Neural cell (in vitro differentiated cells): ENCODE measurements around the gene AMFR. TPM values are rescaled to one million over a fixed set of nuclear protein-coding genes. Genes with fewer than 3 reads are reported as not detected.
A peak's percentile ranks its signal among the peaks of the same experiment; 100 is the strongest.

Experiments used
- H2AFZ ChIP-seq: fragments of 200-600, 300-800 bp; sonication (generic), shearing (Covaris generic); 2 replicates; pipeline ENCODE4 v1.6.0; 2014; ENCODE audit warnings: low read depth, mild to moderate bottlenecking, antibody characterized with exemption, low read length, moderate library complexity
- H3F3A ChIP-seq: fragments of 200-600 bp; shearing (Covaris generic); 2 replicates; pipeline ENCODE4 v1.6.1; 2016; ENCODE audit warnings: mild to moderate bottlenecking, moderate library complexity, mixed read lengths, antibody characterized with exemption, low read length; ENCODE audit not compliant: insufficient read depth, poor library complexity, severe bottlenecking
- H3K27ac ChIP-seq: fragments of 200-600, 300-800 bp; sonication (generic), shearing (Covaris generic); 2 replicates; pipeline ENCODE4 v1.5.1; 2014; ENCODE audit warnings: mild to moderate bottlenecking, low read length, moderate library complexity
- H3K27me3 ChIP-seq: fragments of 300-800, 200-600 bp; sonication (generic), shearing (Covaris generic); 2 replicates; pipeline ENCODE4 v1.6.0; 2014; ENCODE audit warnings: mild to moderate bottlenecking, low read depth, low read length, moderate library complexity; ENCODE audit not compliant: insufficient read depth
- H3K36me3 ChIP-seq: fragments of 300-800, 200-600 bp; sonication (generic), shearing (Covaris generic); 2 replicates; pipeline ENCODE4 v1.5.1; 2014; ENCODE audit warnings: mild to moderate bottlenecking, antibody characterized with exemption, low read length, moderate library complexity; ENCODE audit not compliant: insufficient read depth
- H3K4me2 ChIP-seq: fragments of 300-800, 200-600 bp; sonication (generic), shearing (Covaris generic); 2 replicates; pipeline ENCODE4 v1.6.0; 2014; ENCODE audit warnings: mild to moderate bottlenecking, low read length
- H3K4me3 ChIP-seq: fragments of 300-800, 200-600 bp; sonication (generic), shearing (Covaris generic); 2 replicates; pipeline ENCODE4 v1.5.1; 2014; ENCODE audit warnings: mild to moderate bottlenecking, low read length, moderate library complexity
- H3K79me2 ChIP-seq: fragments of 200-600 bp; shearing (Covaris generic); replicated peaks from 2 replicates; pipeline ENCODE4 v1.6.0; 2014; ENCODE audit warnings: mild to moderate bottlenecking, low read length, moderate library complexity; ENCODE audit not compliant: insufficient read depth
- H3K9ac ChIP-seq: fragments of 300-800, 200-600 bp; sonication (generic), shearing (Covaris generic); 2 replicates; pipeline ENCODE4 v1.6.1; 2016; ENCODE audit warnings: mild to moderate bottlenecking, low read length, mixed read lengths
- H3K9me2 ChIP-seq: fragments of 200-600 bp; shearing (Covaris generic); 2 replicates; pipeline ENCODE4 v1.6.1; 2016; ENCODE audit warnings: mild to moderate bottlenecking, low read length, mixed read lengths; ENCODE audit not compliant: insufficient read depth
- H3K9me3 ChIP-seq: fragments of 200-600, 300-800 bp; sonication (generic), shearing (Covaris generic); 2 replicates; pipeline ENCODE4 v1.6.1; 2016; ENCODE audit warnings: mild to moderate bottlenecking, mixed run types, low read length, moderate library complexity, mixed read lengths
- H4K20me1 ChIP-seq: fragments of 200-600 bp; shearing (Covaris generic); 2 replicates; pipeline ENCODE4 v1.6.1; 2016; ENCODE audit warnings: mild to moderate bottlenecking, mixed run types; ENCODE audit not compliant: insufficient read depth
- EP300 ChIP-seq: fragments of 450-650 bp; conservative IDR thresholded peaks from 2 replicates; pipeline ENCODE4 v1.6.1; 2014; ENCODE audit warnings: antibody characterized with exemption, mild to moderate bottlenecking, moderate library complexity; ENCODE audit not compliant: poor library complexity, severe bottlenecking
- EZH2 ChIP-seq: fragments of 200-600, 300-800 bp; shearing (Covaris generic), sonication (generic); IDR thresholded peaks from 2 replicates; pipeline ENCODE4 v1.6.1; 2014; ENCODE audit warnings: antibody characterized with exemption, low read length, borderline replicate concordance, mild to moderate bottlenecking; ENCODE audit not compliant: insufficient read depth, poor library complexity, severe bottlenecking
- MXI1 ChIP-seq: fragments of 450-650 bp; conservative IDR thresholded peaks from 2 replicates; pipeline ENCODE4 v1.6.1; 2014; ENCODE audit warnings: antibody characterized with exemption, mild to moderate bottlenecking; ENCODE audit not compliant: poor library complexity, severe bottlenecking
- POLR2AphosphoS5 ChIP-seq: IDR thresholded peaks from 2 replicates; pipeline ENCODE4 v1.6.1; 2012
- RAD21 ChIP-seq: fragments of 450-650 bp; conservative IDR thresholded peaks from 2 replicates; pipeline ENCODE4 v1.6.1; 2014; ENCODE audit warnings: antibody characterized with exemption, mild to moderate bottlenecking, moderate library complexity
- SMC3 ChIP-seq: fragments of 450-650 bp; conservative IDR thresholded peaks from 2 replicates; pipeline ENCODE4 v1.6.1; 2014; ENCODE audit warnings: antibody characterized with exemption, mild to moderate bottlenecking, moderate library complexity; ENCODE audit not compliant: poor library complexity
- TAF1 ChIP-seq: IDR thresholded peaks from 2 replicates; pipeline ENCODE4 v1.6.1; 2012; ENCODE audit warnings: low read depth
- polyA plus RNA-seq: library from polyadenylated mRNA; depleted of rRNA; stranded (reverse); fragments of >200 nt; gene quantifications from 2 replicates; pipeline ENCODE4 v1.2.3, GENCODE V29; 2014
- TF ChIP-seq, protein P1 (sequence below): IDR thresholded peaks from 2 replicates; pipeline ENCODE4 v1.6.1; 2012; ENCODE audit warnings: borderline replicate concordance
- TF ChIP-seq, protein P2 (sequence below): fragments of 450-650 bp; IDR thresholded peaks from 2 replicates; pipeline ENCODE4 v1.5.1; 2014; ENCODE audit warnings: antibody characterized with exemption, mild to moderate bottlenecking, moderate library complexity; ENCODE audit not compliant: poor library complexity, severe bottlenecking

Gene AMFR
- polyA plus RNA-seq, 1 donor from 2014 or later: 101 TPM

GRCh38 chr16:56451753-56452689 lies 26.7 kb upstream of the AMFR start:
- no peaks in the 10 kb centered on the region for H3K9me3 ChIP-seq
- peaks cover 50% of the 10 kb centered on the region for H3K79me2 ChIP-seq
- H4K20me1 ChIP-seq: no peaks in the 10 kb centered on the region
- H3K27ac ChIP-seq: peak overlapping the region; percentile 65
- TF ChIP-seq MXI1 (peak; percentile 17), EP300 (no peak), POLR2AphosphoS5 (no peak), EZH2 (no peak), RAD21 (peak; percentile 3), SMC3 (no peak), TAF1 (no peak)
- TF ChIP-seq, protein P1, sequence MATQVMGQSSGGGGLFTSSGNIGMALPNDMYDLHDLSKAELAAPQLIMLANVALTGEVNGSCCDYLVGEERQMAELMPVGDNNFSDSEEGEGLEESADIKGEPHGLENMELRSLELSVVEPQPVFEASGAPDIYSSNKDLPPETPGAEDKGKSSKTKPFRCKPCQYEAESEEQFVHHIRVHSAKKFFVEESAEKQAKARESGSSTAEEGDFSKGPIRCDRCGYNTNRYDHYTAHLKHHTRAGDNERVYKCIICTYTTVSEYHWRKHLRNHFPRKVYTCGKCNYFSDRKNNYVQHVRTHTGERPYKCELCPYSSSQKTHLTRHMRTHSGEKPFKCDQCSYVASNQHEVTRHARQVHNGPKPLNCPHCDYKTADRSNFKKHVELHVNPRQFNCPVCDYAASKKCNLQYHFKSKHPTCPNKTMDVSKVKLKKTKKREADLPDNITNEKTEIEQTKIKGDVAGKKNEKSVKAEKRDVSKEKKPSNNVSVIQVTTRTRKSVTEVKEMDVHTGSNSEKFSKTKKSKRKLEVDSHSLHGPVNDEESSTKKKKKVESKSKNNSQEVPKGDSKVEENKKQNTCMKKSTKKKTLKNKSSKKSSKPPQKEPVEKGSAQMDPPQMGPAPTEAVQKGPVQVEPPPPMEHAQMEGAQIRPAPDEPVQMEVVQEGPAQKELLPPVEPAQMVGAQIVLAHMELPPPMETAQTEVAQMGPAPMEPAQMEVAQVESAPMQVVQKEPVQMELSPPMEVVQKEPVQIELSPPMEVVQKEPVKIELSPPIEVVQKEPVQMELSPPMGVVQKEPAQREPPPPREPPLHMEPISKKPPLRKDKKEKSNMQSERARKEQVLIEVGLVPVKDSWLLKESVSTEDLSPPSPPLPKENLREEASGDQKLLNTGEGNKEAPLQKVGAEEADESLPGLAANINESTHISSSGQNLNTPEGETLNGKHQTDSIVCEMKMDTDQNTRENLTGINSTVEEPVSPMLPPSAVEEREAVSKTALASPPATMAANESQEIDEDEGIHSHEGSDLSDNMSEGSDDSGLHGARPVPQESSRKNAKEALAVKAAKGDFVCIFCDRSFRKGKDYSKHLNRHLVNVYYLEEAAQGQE: no peak
- TF ChIP-seq, protein P2, sequence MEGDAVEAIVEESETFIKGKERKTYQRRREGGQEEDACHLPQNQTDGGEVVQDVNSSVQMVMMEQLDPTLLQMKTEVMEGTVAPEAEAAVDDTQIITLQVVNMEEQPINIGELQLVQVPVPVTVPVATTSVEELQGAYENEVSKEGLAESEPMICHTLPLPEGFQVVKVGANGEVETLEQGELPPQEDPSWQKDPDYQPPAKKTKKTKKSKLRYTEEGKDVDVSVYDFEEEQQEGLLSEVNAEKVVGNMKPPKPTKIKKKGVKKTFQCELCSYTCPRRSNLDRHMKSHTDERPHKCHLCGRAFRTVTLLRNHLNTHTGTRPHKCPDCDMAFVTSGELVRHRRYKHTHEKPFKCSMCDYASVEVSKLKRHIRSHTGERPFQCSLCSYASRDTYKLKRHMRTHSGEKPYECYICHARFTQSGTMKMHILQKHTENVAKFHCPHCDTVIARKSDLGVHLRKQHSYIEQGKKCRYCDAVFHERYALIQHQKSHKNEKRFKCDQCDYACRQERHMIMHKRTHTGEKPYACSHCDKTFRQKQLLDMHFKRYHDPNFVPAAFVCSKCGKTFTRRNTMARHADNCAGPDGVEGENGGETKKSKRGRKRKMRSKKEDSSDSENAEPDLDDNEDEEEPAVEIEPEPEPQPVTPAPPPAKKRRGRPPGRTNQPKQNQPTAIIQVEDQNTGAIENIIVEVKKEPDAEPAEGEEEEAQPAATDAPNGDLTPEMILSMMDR: no peak
- H3K27me3 ChIP-seq: no peaks in the 10 kb centered on the region
- peak overlapping the region; percentile 72 for H3K9ac ChIP-seq
- peak overlapping the region; percentile 85 for H3K4me3 ChIP-seq
- peaks cover 15% of the 10 kb centered on the region for H3K36me3 ChIP-seq
- H2AFZ ChIP-seq: peak overlapping the region; percentile 28
- H3K4me2 ChIP-seq: peak overlapping the region; percentile 46
- peaks cover 7% of the 10 kb centered on the region for H3F3A ChIP-seq
- no peaks in the 10 kb centered on the region for H3K9me2 ChIP-seq

DNA sequence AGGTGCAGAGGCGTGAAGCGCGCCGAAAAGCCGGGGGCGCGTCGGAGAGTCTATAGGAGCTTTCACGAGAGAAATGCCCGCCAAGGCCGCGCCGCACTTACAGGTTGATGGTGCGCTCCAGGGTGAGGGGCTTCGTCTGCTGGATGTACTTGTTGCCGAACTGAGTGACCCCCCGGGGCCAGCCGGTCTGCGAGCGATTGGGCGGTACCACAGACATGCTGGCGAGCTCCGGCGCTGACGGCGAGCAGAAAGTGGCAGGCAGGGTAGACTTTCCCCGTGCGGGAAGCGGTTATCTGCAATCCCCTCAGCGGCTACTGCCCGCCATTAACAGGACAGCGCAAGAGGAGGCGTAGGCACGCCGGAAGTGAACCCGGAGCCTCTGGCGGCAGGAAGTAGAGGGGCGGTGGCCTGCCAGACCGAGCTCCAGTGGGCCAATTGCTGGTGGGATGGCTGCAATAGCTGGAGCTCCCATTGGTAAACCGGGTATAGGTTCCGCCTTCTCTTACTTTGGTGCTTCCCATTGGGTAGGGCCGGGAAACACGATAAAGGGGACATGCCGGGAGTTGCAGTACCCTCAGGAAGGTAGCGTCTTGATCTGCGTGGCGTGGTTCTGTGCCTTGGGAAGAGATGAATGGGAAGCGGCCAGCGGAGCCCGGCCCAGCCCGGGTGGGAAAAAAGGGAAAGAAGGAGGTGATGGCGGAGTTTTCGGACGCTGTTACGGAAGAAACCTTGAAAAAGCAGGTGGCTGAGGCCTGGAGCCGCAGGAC lies 25.8 kb upstream of the AMFR start, which contains the start of the genes NUDT21 and OGFOD1:
Gene NUDT21, minus strand, starts transcription at position 347 of the 767 bp plus-strand sequence. Its CDS starts 130 bp downstream, at position 217.
Gene OGFOD1, plus strand, starts transcription at position 569 of the 767 bp plus-strand sequence. Its CDS starts 59 bp downstream, at position 628.
- no peaks in the 10 kb centered on the region for H3K9me2 ChIP-seq
- peak within 1 kb of the TSS; percentile 82 for H3K9ac ChIP-seq
- peaks cover 56% of the 10 kb centered on the region for H3K79me2 ChIP-seq
- H3K4me2 ChIP-seq: peak within 1 kb of the TSS; percentile 94
- H4K20me1 ChIP-seq: no peaks in the 10 kb centered on the region
- peak within 1 kb of the TSS; percentile 85 for H3K4me3 ChIP-seq
- H3K27ac ChIP-seq: peak within 1 kb of the TSS; percentile 84
- peak within 1 kb of the TSS; percentile 58 for H2AFZ ChIP-seq
- H3F3A ChIP-seq: peaks cover 7% of the 10 kb centered on the region
- peaks cover 7% of the 10 kb centered on the region for H3K36me3 ChIP-seq
- H3K27me3 ChIP-seq: no peaks in the 10 kb centered on the region
- H3K9me3 ChIP-seq: no peaks in the 10 kb centered on the region
- TF ChIP-seq, protein P2: no peak
- TF ChIP-seq EP300: peak; percentile 10
- TF ChIP-seq MXI1: peak; percentile 96
- TF ChIP-seq TAF1: peak; percentile 86
- no peak for TF ChIP-seq SMC3
- peak; percentile 20 for TF ChIP-seq RAD21
- TF ChIP-seq EZH2: no peak
- TF ChIP-seq, protein P1: peak; percentile 79
- TF ChIP-seq POLR2AphosphoS5: peak; percentile 88
